PC-9 (cell line): Measurements from ENCODE around the gene CD79B. TPM values are rescaled to one million over a fixed set of nuclear protein-coding genes. Genes with fewer than 3 reads are reported as not detected.

Experiments used
- BruUV-seq: library from RNA; stranded (reverse); fragments of 400-500 nt; replicated peaks from 2 replicates; lab custom pipeline; 2021; lab: Mats Ljungman, UMichigan
- CTCF ChIA-PET: fragments of 300-600 bp; sonication (Branson Sonifier 250); formaldehyde crosslinking; loops from one replicate; lab custom pipeline; 2022; ENCODE audit warnings: antibody characterized with exemption; lab: Charles Lee
- POLR2A ChIA-PET: fragments of 300-600 bp; sonication (Branson Sonifier 250); formaldehyde crosslinking; loops from one replicate; lab custom pipeline; 2022; ENCODE audit warnings: antibody characterized with exemption; ENCODE audit not compliant: unreplicated experiment; lab: Charles Lee
- DNase-seq, 2 experiments: peaks; one replicate each; pipeline versions ENCODE4 v3.0.0 to v3.0.0-alpha.2; 2015 to 2022; ENCODE audit warnings: mixed read lengths in 1 of 2
- H2AFZ ChIP-seq: fragments of 200-600 bp; sonication (generic); 2 replicates; pipeline ENCODE4 v1.8.1; 2017; ENCODE audit warnings: antibody characterized with exemption
- H3F3A ChIP-seq: fragments of 200-600 bp; sonication (generic); 2 replicates; pipeline ENCODE4 v1.8.1; 2017; ENCODE audit warnings: antibody characterized with exemption, mild to moderate bottlenecking, low read depth; ENCODE audit not compliant: insufficient read depth
- H3K27ac ChIP-seq: fragments of 200-600 bp; sonication (generic); 2 replicates; pipeline ENCODE4 v1.6.1; 2016; ENCODE audit warnings: mixed run types
- H3K27me3 ChIP-seq: fragments of 200-600 bp; sonication (generic); 2 replicates; pipeline ENCODE4 v1.6.1; 2016; ENCODE audit warnings: low read depth, mixed run types; ENCODE audit not compliant: insufficient read depth
- H3K36me3 ChIP-seq: fragments of 200-600 bp; sonication (generic); 2 replicates; pipeline ENCODE4 v1.6.1; 2016; ENCODE audit warnings: low read depth, mixed run types
- H3K4me1 ChIP-seq: fragments of 200-600 bp; sonication (generic); replicated peaks from 2 replicates; pipeline ENCODE4 v1.6.1; 2016; ENCODE audit warnings: mixed run types; ENCODE audit not compliant: insufficient read depth
- H3K4me2 ChIP-seq: fragments of 200-600 bp; sonication (generic); 2 replicates; pipeline ENCODE4 v1.6.1; 2017; ENCODE audit warnings: mixed run types
- H3K4me3 ChIP-seq: fragments of 200-600 bp; sonication (generic); 2 replicates; pipeline ENCODE4 v1.6.1; 2016; ENCODE audit warnings: mixed run types
- H3K79me2 ChIP-seq: fragments of 200-600 bp; sonication (generic); 2 replicates; pipeline ENCODE4 v1.6.1; 2017; ENCODE audit warnings: low read depth, mixed run types
- H3K9me2 ChIP-seq: fragments of 200-600 bp; sonication (generic); 2 replicates; pipeline ENCODE4 v1.8.1; 2017; ENCODE audit warnings: mild to moderate bottlenecking; ENCODE audit not compliant: insufficient read depth
- H3K9me3 ChIP-seq: fragments of 200-600 bp; sonication (generic); 2 replicates; pipeline ENCODE4 v1.8.1; 2016; ENCODE audit warnings: low read depth; ENCODE audit not compliant: insufficient read depth
- H4K20me1 ChIP-seq: fragments of 200-600 bp; sonication (generic); 2 replicates; pipeline ENCODE4 v1.8.1; 2017; ENCODE audit not compliant: insufficient read depth
- CTCF ChIP-seq: fragments of 200-600 bp; sonication (generic); conservative IDR thresholded peaks from 2 replicates; pipeline ENCODE4 v1.6.1; 2017; ENCODE audit warnings: mixed run types, antibody characterized with exemption, mild to moderate bottlenecking, moderate library complexity
- EZH2 ChIP-seq: fragments of 200-600 bp; sonication (generic); IDR thresholded peaks from 2 replicates; pipeline ENCODE4 v1.8.0; 2017; ENCODE audit warnings: antibody characterized with exemption, low read depth
- intact Hi-C: fragments of 100-400 bp; cut with micrococcal nuclease; formaldehyde crosslinking; loops from one replicate; pipeline ENCODE4 v1.10.0; 2022; ENCODE audit not compliant: unreplicated experiment
- total RNA-seq: library from RNA; stranded (reverse); gene quantifications from 2 replicates; pipeline ENCODE4 v1.2.3, GENCODE V29; 2021

CD79B gene
- total RNA-seq, 1 experiment from 2014 or later = not detected

DNA sequence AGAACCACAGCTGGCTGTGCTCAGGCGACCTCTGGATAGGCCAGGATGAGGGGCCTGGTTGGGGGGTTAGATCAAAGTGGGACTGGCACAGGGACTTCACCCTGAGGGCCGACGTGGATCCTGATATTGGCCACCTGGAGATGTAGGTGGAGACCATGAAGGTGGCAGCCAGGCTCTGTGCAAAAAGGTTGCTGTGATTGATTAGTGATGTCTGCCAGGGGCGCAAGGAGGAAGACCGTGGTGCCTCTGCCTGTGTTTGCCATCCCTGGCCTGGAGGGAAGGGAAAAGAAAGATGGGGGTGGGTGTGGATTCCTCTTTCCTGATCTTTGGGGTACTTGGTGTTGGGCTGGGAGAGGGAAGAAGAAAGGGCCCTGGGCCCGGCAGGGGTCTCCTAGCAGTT, 41.1 kb upstream of the CD79B start:
- Histone ChIP-seq H3K4me3 (no peak overlapping the region), H3K4me2 (peak overlapping the region; percentile 82; the same call in 1 of the 2 replicates), H4K20me1 (no peaks in the 10 kb centered on the region), H3K9me2 (no peaks in the 10 kb centered on the region), H3K36me3 (no peaks in the 10 kb centered on the region), H2AFZ (no peak overlapping the region), H3K9me3 (no peaks in the 10 kb centered on the region), H3K79me2 (no peaks in the 10 kb centered on the region), H3K4me1 (peaks cover 25% of the 10 kb centered on the region), H3K27ac (no peak overlapping the region), H3K27me3 (no peaks in the 10 kb centered on the region), H3F3A (peaks cover 22% of the 10 kb centered on the region)
- DNase-seq = no peak
- TF ChIP-seq EZH2 (no peak), CTCF (no peak)
- POLR2A ChIA-PET = no interaction called here
- BruUV-seq = no TSS peak
- intact Hi-C loops = no loop called here
- CTCF ChIA-PET = interaction anchor here (0.6 kb wide), 1 partner anchor 14 kb away, joined by 3 read pairs; no protein-coding TSS in a partner anchor

DNA sequence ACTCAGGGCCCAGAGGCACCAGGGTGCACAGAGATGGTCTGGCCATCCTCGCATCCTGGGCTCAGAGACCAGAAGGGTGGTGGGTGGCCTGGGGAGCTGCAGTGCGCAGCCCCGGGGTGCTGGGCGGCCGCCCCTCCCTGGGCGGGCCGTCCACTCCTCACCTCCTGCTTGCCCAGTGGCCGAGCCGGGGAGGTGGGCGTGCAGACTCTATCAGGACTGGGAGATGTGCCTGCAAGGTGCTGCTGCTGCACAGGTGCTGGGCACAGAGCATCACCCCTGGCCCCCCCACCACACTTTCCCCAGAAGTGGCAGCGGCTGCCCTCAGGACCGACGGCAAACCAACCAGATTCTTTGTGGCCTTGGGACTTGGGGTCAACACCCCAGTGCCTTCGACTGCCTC, 40.7 kb upstream of the CD79B start, which contains the start of gene SCN4A:
TSS of gene SCN4A (minus strand) at position 123 of the 400 bp plus-strand sequence. CDS start at position 46, 77 bp downstream.
- no peak for DNase-seq
- Histone ChIP-seq H3K4me3 (no peak within 1 kb of the TSS), H3F3A (peaks cover 22% of the 10 kb centered on the region), H3K4me1 (peaks cover 25% of the 10 kb centered on the region), H3K9me2 (no peaks in the 10 kb centered on the region), H3K27ac (no peak within 1 kb of the TSS), H4K20me1 (no peaks in the 10 kb centered on the region), H3K9me3 (no peaks in the 10 kb centered on the region), H3K36me3 (no peaks in the 10 kb centered on the region), H2AFZ (no peak within 1 kb of the TSS), H3K79me2 (no peaks in the 10 kb centered on the region), H3K27me3 (no peaks in the 10 kb centered on the region), H3K4me2 (peak within 1 kb of the TSS; percentile 82)
- ChIA-PET CTCF (no interaction called here), POLR2A (no interaction called here)
- no TSS peak for BruUV-seq
- intact Hi-C loops = no loop called here
- TF ChIP-seq EZH2 (no peak), CTCF (no peak)

DNA sequence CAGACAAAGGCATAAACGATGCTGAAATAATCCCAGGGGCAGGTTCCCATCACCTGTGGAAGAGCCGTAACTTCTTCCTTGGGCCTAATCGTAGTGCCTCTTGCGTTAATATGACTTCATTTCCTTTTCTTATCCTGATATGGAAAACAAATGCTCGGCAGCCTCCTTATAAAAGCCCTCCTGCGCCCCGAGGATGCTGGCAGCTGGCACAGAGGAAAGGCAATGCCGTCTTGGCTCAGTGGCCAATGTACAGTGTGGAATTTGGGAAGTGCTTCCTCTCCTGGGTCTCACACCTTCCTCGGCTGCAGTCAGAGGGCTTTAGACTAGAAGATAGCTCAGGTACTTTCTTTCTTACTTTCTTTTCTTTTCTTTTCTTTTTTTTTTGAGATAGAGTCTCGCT, 37.1 kb upstream of the CD79B start:
- no peak for DNase-seq
- Histone ChIP-seq H3K79me2 (no peaks in the 10 kb centered on the region), H2AFZ (no peak overlapping the region), H4K20me1 (no peaks in the 10 kb centered on the region), H3K27me3 (no peaks in the 10 kb centered on the region), H3K27ac (no peak overlapping the region), H3K4me1 (peaks cover 12% of the 10 kb centered on the region), H3K9me3 (no peaks in the 10 kb centered on the region), H3F3A (peaks cover 9% of the 10 kb centered on the region; the same call in 1 of the 2 replicates), H3K9me2 (no peaks in the 10 kb centered on the region), H3K4me3 (no peak overlapping the region), H3K4me2 (no peak overlapping the region), H3K36me3 (no peaks in the 10 kb centered on the region)
- CTCF ChIA-PET = no interaction called here
- BruUV-seq = no TSS peak
- intact Hi-C loops = no loop called here
- TF ChIP-seq EZH2 (no peak), CTCF (no peak)
- POLR2A ChIA-PET = interaction anchor here (0.6 kb wide), 1 partner anchor 176 kb away, joined by 5 read pairs; no protein-coding TSS in a partner anchor
